ENCODE measurements around the gene CGNL1. TPM values are rescaled to one million over a fixed set of nuclear protein-coding genes. Genes with fewer than 3 reads are reported as not detected.

The CGNL1 gene
- total and polyA plus RNA-seq, 5 donors from 2014 or later = not detected

- H3K27ac ChIP-seq (ENCODE audit: insufficient read depth, low read length, poor library complexity, severe bottlenecking) = no peak overlapping the region
- peaks cover 27% of the 10 kb centered on the region for H3K27me3 Mint-ChIP-seq
- peak overlapping the region in 2 of 4 donors; percentile 40 to 69 for H3K4me3 Mint-ChIP-seq
- ATAC-seq (ENCODE audit: low read depth in 2 of 2) (peak; percentile 15 to 28), DNase-seq (peak; percentile 9 to 56 (median 38))
- peaks cover 2% of the 10 kb centered on the region for H3K27me3 ChIP-seq (ENCODE audit: control insufficient read depth, insufficient read depth, low read length)
- H3K27ac Mint-ChIP-seq = peak overlapping the region; percentile 40 to 87 (median 80)
- H3K4me1 ChIP-seq (ENCODE audit: control insufficient read depth, insufficient read depth, low read length, poor library complexity, severe bottlenecking) = peaks cover 20% of the 10 kb centered on the region
- peaks cover 5 to 43% (median 15%) of the 10 kb centered on the region in 4 donors for H3K4me1 Mint-ChIP-seq
- no peaks in the 10 kb centered on the region for H3K9me3 ChIP-seq (ENCODE audit: control insufficient read depth in 2 of 2, low read length in 2 of 2)
- H3K9me3 Mint-ChIP-seq = no peaks in the 10 kb centered on the region
- no peaks in the 10 kb centered on the region for H3K36me3 ChIP-seq (ENCODE audit: control insufficient read depth, insufficient read depth, low read length)
- H3K36me3 Mint-ChIP-seq = no peaks in the 10 kb centered on the region
- H3K4me3 ChIP-seq (ENCODE audit: low read depth, low read length) = peak overlapping the region; percentile 4
Measured at GRCh38 chr15:57565311-57565710, 189.0 kb downstream of the CGNL1 start.

GRCh38 chr15:57566834-57567233 is 190.5 kb downstream of the CGNL1 start:
- Histone ChIP-seq H3K27ac (ENCODE audit: insufficient read depth, low read length, poor library complexity, severe bottlenecking) (no peak overlapping the region), H3K9me3 (ENCODE audit: control insufficient read depth in 2 of 2, low read length in 2 of 2) (no peaks in the 10 kb centered on the region), H3K4me3 (ENCODE audit: low read depth, low read length) (no peak overlapping the region), H3K27me3 (ENCODE audit: control insufficient read depth, insufficient read depth, low read length) (peaks cover 3% of the 10 kb centered on the region), H3K36me3 (ENCODE audit: control insufficient read depth, insufficient read depth, low read length) (no peaks in the 10 kb centered on the region), H3K4me1 (ENCODE audit: control insufficient read depth, insufficient read depth, low read length, poor library complexity, severe bottlenecking) (peaks cover 12% of the 10 kb centered on the region)
- ATAC-seq (ENCODE audit: low read depth in 2 of 2) = no peak
- no peak overlapping the region for H3K27ac Mint-ChIP-seq
- H3K36me3 Mint-ChIP-seq = no peaks in the 10 kb centered on the region
- no peak overlapping the region for H3K4me3 Mint-ChIP-seq
- peaks cover 23% of the 10 kb centered on the region for H3K27me3 Mint-ChIP-seq
- H3K9me3 Mint-ChIP-seq = no peaks in the 10 kb centered on the region
- no peak for DNase-seq
- peaks cover 5 to 32% (median 10%) of the 10 kb centered on the region in 4 donors for H3K4me1 Mint-ChIP-seq

GRCh38 chr15:57567891-57568290 is 191.6 kb downstream of the CGNL1 start:
- Histone ChIP-seq H3K9me3 (ENCODE audit: control insufficient read depth in 2 of 2, low read length in 2 of 2) (no peaks in the 10 kb centered on the region), H3K27me3 (ENCODE audit: control insufficient read depth, insufficient read depth, low read length) (peaks cover 3% of the 10 kb centered on the region), H3K27ac (ENCODE audit: insufficient read depth, low read length, poor library complexity, severe bottlenecking) (no peak overlapping the region), H3K36me3 (ENCODE audit: control insufficient read depth, insufficient read depth, low read length) (no peaks in the 10 kb centered on the region), H3K4me1 (ENCODE audit: control insufficient read depth, insufficient read depth, low read length, poor library complexity, severe bottlenecking) (peaks cover 12% of the 10 kb centered on the region), H3K4me3 (ENCODE audit: low read depth, low read length) (no peak overlapping the region)
- Mint-ChIP-seq H3K4me1 (peaks cover 5 to 21% (median 10%) of the 10 kb centered on the region in 4 donors), H3K9me3 (no peaks in the 10 kb centered on the region), H3K27ac (peak overlapping the region in 1 of 3 donors; percentile 72), H3K4me3 (no peak overlapping the region), H3K27me3 (peaks cover 27% of the 10 kb centered on the region), H3K36me3 (no peaks in the 10 kb centered on the region)
- DNase-seq (no peak), ATAC-seq (ENCODE audit: low read depth in 2 of 2) (no peak)

- DNase-seq = no peak
Measured at GRCh38 chr15:57568299-57568698, 192.0 kb downstream of the CGNL1 start.

GRCh38 chr15:57570340-57570739 is 194.0 kb downstream of the CGNL1 start:
- no peak overlapping the region for H3K27ac Mint-ChIP-seq
- H3K4me1 ChIP-seq (ENCODE audit: control insufficient read depth, insufficient read depth, low read length, poor library complexity, severe bottlenecking) = peaks cover 6% of the 10 kb centered on the region
- no peak overlapping the region for H3K4me3 Mint-ChIP-seq
- ATAC-seq (ENCODE audit: low read depth in 2 of 2) (no peak), DNase-seq (no peak)
- H3K4me1 Mint-ChIP-seq = peaks cover 3 to 9% (median 5%) of the 10 kb centered on the region in 4 donors
- H3K27me3 ChIP-seq (ENCODE audit: control insufficient read depth, insufficient read depth, low read length) = peaks cover 3% of the 10 kb centered on the region
- peaks cover 20% of the 10 kb centered on the region for H3K27me3 Mint-ChIP-seq
- H3K9me3 ChIP-seq (ENCODE audit: control insufficient read depth in 2 of 2, low read length in 2 of 2) = no peaks in the 10 kb centered on the region
- no peak overlapping the region for H3K27ac ChIP-seq (ENCODE audit: insufficient read depth, low read length, poor library complexity, severe bottlenecking)
- no peaks in the 10 kb centered on the region for H3K36me3 Mint-ChIP-seq
- H3K9me3 Mint-ChIP-seq = no peaks in the 10 kb centered on the region
- H3K4me3 ChIP-seq (ENCODE audit: low read depth, low read length) = no peak overlapping the region
- H3K36me3 ChIP-seq (ENCODE audit: control insufficient read depth, insufficient read depth, low read length) = no peaks in the 10 kb centered on the region

More at GRCh38 chr15:57568299-57568698, 192.0 kb downstream of the CGNL1 start:
- peaks cover 3% of the 10 kb centered on the region for H3K27me3 ChIP-seq (ENCODE audit: control insufficient read depth, insufficient read depth, low read length)
- no peaks in the 10 kb centered on the region for H3K9me3 ChIP-seq (ENCODE audit: control insufficient read depth in 2 of 2, low read length in 2 of 2)
- no peaks in the 10 kb centered on the region for H3K36me3 ChIP-seq (ENCODE audit: control insufficient read depth, insufficient read depth, low read length)
- Mint-ChIP-seq H3K9me3 (no peaks in the 10 kb centered on the region), H3K27ac (peak overlapping the region in 1 of 3 donors; percentile 72), H3K4me1 (peaks cover 5 to 18% (median 9%) of the 10 kb centered on the region in 4 donors), H3K4me3 (no peak overlapping the region), H3K36me3 (no peaks in the 10 kb centered on the region), H3K27me3 (peaks cover 25% of the 10 kb centered on the region)
- no peak for ATAC-seq (ENCODE audit: low read depth in 2 of 2)
- H3K27ac ChIP-seq (ENCODE audit: insufficient read depth, low read length, poor library complexity, severe bottlenecking) = no peak overlapping the region
- H3K4me1 ChIP-seq (ENCODE audit: control insufficient read depth, insufficient read depth, low read length, poor library complexity, severe bottlenecking) = peaks cover 10% of the 10 kb centered on the region
- no peak overlapping the region for H3K4me3 ChIP-seq (ENCODE audit: low read depth, low read length)

- H3K27ac Mint-ChIP-seq = no peak overlapping the region
- Histone ChIP-seq H3K4me3 (ENCODE audit: low read depth, low read length) (no peak overlapping the region), H3K36me3 (ENCODE audit: control insufficient read depth, insufficient read depth, low read length) (no peaks in the 10 kb centered on the region), H3K27ac (ENCODE audit: insufficient read depth, low read length, poor library complexity, severe bottlenecking) (no peak overlapping the region), H3K27me3 (ENCODE audit: control insufficient read depth, insufficient read depth, low read length) (peaks cover 3% of the 10 kb centered on the region), H3K4me1 (ENCODE audit: control insufficient read depth, insufficient read depth, low read length, poor library complexity, severe bottlenecking) (no peaks in the 10 kb centered on the region), H3K9me3 (ENCODE audit: control insufficient read depth in 2 of 2, low read length in 2 of 2) (no peaks in the 10 kb centered on the region)
- DNase-seq (no peak), ATAC-seq (ENCODE audit: low read depth in 2 of 2) (no peak)
- peaks cover 0 to 3% (median 0%) of the 10 kb centered on the region in 4 donors for H3K4me1 Mint-ChIP-seq
- H3K27me3 Mint-ChIP-seq = peaks cover 20% of the 10 kb centered on the region
- no peak overlapping the region for H3K4me3 Mint-ChIP-seq
- H3K36me3 Mint-ChIP-seq = no peaks in the 10 kb centered on the region
- H3K9me3 Mint-ChIP-seq = no peaks in the 10 kb centered on the region
Measured at GRCh38 chr15:57570994-57571393, 194.7 kb downstream of the CGNL1 start.

- Histone ChIP-seq H3K27me3 (ENCODE audit: control insufficient read depth, insufficient read depth, low read length) (peaks cover 3% of the 10 kb centered on the region), H3K9me3 (ENCODE audit: control insufficient read depth in 2 of 2, low read length in 2 of 2) (no peaks in the 10 kb centered on the region), H3K4me1 (ENCODE audit: control insufficient read depth, insufficient read depth, low read length, poor library complexity, severe bottlenecking) (no peaks in the 10 kb centered on the region), H3K36me3 (ENCODE audit: control insufficient read depth, insufficient read depth, low read length) (no peaks in the 10 kb centered on the region), H3K4me3 (ENCODE audit: low read depth, low read length) (no peak overlapping the region), H3K27ac (ENCODE audit: insufficient read depth, low read length, poor library complexity, severe bottlenecking) (no peak overlapping the region)
- H3K4me3 Mint-ChIP-seq = no peak overlapping the region
- H3K27me3 Mint-ChIP-seq = peaks cover 15% of the 10 kb centered on the region
- DNase-seq (no peak), ATAC-seq (ENCODE audit: low read depth in 2 of 2) (no peak)
- H3K36me3 Mint-ChIP-seq = no peaks in the 10 kb centered on the region
- H3K9me3 Mint-ChIP-seq = no peaks in the 10 kb centered on the region
- no peak overlapping the region for H3K27ac Mint-ChIP-seq
- H3K4me1 Mint-ChIP-seq = no peaks in the 10 kb centered on the region
Measured at GRCh38 chr15:57571725-57572124, 195.4 kb downstream of the CGNL1 start.

- peaks cover 3% of the 10 kb centered on the region for H3K27me3 ChIP-seq (ENCODE audit: control insufficient read depth, insufficient read depth, low read length)
- H3K4me1 Mint-ChIP-seq = no peaks in the 10 kb centered on the region
- no peak overlapping the region for H3K27ac ChIP-seq (ENCODE audit: insufficient read depth, low read length, poor library complexity, severe bottlenecking)
- H3K9me3 Mint-ChIP-seq = no peaks in the 10 kb centered on the region
- no peaks in the 10 kb centered on the region for H3K36me3 ChIP-seq (ENCODE audit: control insufficient read depth, insufficient read depth, low read length)
- no peak overlapping the region for H3K4me3 Mint-ChIP-seq
- no peaks in the 10 kb centered on the region for H3K9me3 ChIP-seq (ENCODE audit: control insufficient read depth in 2 of 2, low read length in 2 of 2)
- no peaks in the 10 kb centered on the region for H3K4me1 ChIP-seq (ENCODE audit: control insufficient read depth, insufficient read depth, low read length, poor library complexity, severe bottlenecking)
- peaks cover 15% of the 10 kb centered on the region for H3K27me3 Mint-ChIP-seq
- H3K36me3 Mint-ChIP-seq = no peaks in the 10 kb centered on the region
- H3K27ac Mint-ChIP-seq = no peak overlapping the region
- ATAC-seq (ENCODE audit: low read depth in 2 of 2) (no peak), DNase-seq (no peak)
- no peak overlapping the region for H3K4me3 ChIP-seq (ENCODE audit: low read depth, low read length)
Measured at GRCh38 chr15:57572468-57572867, 196.2 kb downstream of the CGNL1 start.
